HEK293T (cell line): Measurements from ENCODE around the gene CHD9NB.

Experiments used
- ARNT ChIP-seq: fragments of 450-650 bp; IDR thresholded peaks from 2 replicates; pipeline ENCODE4 v1.6.1; 2017; ENCODE audit warnings: mild to moderate bottlenecking
- BHLHE40 ChIP-seq: fragments of 450-650 bp; IDR thresholded peaks from 2 replicates; pipeline ENCODE4 v1.6.1; 2016; ENCODE audit warnings: mild to moderate bottlenecking, moderate library complexity, borderline replicate concordance
- CTBP1 ChIP-seq: fragments of 450-650 bp; IDR thresholded peaks from 2 replicates; pipeline ENCODE4 v1.6.1; 2016; ENCODE audit warnings: borderline replicate concordance
- FOXA1 ChIP-seq: fragments of 450-650 bp; IDR thresholded peaks from 2 replicates; pipeline ENCODE4 v1.6.1; 2016; ENCODE audit warnings: mild to moderate bottlenecking
- FOXK2 ChIP-seq: fragments of 450-650 bp; IDR thresholded peaks from 2 replicates; pipeline ENCODE4 v1.6.1; 2016; ENCODE audit warnings: mild to moderate bottlenecking
- FOXM1 ChIP-seq: fragments of 450-650 bp; IDR thresholded peaks from 2 replicates; pipeline ENCODE4 v1.6.1; 2017; ENCODE audit warnings: mild to moderate bottlenecking, borderline replicate concordance
- HDGF ChIP-seq: fragments of 450-650 bp; IDR thresholded peaks from 2 replicates; pipeline ENCODE4 v1.6.1; 2017; ENCODE audit warnings: antibody characterized with exemption, borderline replicate concordance
- NFRKB ChIP-seq: fragments of 450-650 bp; IDR thresholded peaks from 2 replicates; pipeline ENCODE4 v1.6.1; 2016; ENCODE audit warnings: mild to moderate bottlenecking, moderate library complexity
- SP1 ChIP-seq: fragments of 450-650 bp; IDR thresholded peaks from 2 replicates; pipeline ENCODE4 v1.6.1; 2017
- TARDBP ChIP-seq: fragments of 450-650 bp; IDR thresholded peaks from 2 replicates; pipeline ENCODE4 v1.6.1; 2016
- ZNF384 ChIP-seq: fragments of 450-650 bp; IDR thresholded peaks from 2 replicates; pipeline ENCODE4 v1.6.1; 2016
- TF ChIP-seq, protein P1 (sequence below): fragments of 450-650 bp; IDR thresholded peaks from 2 replicates; pipeline ENCODE4 v1.6.1; 2016

DNA sequence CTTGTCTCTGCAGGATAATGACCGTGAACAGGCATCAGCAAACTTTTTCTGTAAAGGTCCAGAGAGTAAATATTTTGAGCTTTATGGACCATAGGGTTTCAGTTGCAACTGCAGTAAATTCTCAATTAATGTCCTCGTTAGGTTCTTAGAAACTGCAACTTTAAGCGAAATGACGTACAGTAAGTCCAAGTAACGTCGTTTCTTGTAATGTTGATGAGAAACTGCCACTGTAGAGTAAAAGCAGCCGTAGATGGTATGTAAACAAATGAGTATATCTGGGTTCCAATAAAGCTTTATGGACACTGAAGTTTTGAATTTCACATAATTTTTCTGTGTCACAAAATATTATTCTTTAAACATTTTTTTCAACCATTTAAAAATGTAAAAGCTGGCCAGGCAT, 7.0 kb upstream of the CHD9NB start:
- TF ChIP-seq TARDBP (no peak), FOXK2 (no peak), FOXM1 (no peak), FOXA1 (no peak), ZNF384 (no peak), CTBP1 (no peak), NFRKB (no peak), BHLHE40 (no peak), ARNT (no peak), SP1 (no peak), HDGF (no peak)
- TF ChIP-seq, protein P1, sequence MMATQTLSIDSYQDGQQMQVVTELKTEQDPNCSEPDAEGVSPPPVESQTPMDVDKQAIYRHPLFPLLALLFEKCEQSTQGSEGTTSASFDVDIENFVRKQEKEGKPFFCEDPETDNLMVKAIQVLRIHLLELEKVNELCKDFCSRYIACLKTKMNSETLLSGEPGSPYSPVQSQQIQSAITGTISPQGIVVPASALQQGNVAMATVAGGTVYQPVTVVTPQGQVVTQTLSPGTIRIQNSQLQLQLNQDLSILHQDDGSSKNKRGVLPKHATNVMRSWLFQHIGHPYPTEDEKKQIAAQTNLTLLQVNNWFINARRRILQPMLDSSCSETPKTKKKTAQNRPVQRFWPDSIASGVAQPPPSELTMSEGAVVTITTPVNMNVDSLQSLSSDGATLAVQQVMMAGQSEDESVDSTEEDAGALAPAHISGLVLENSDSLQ = no peak
